Caco-2 (cell line): ENCODE results near the gene DAND5. TPM values are rescaled to one million over a fixed set of nuclear protein-coding genes. Genes with fewer than 3 reads are reported as not detected.

ENCODE experiments used
- BruUV-seq: library from RNA; stranded (reverse); fragments of 400-500 nt; replicated peaks from 2 replicates; lab custom pipeline; 2021; lab: Mats Ljungman, UMichigan
- CTCF ChIA-PET: fragments of 300-600 bp; sonication (Branson Sonifier 250); formaldehyde crosslinking; loops from one replicate; lab custom pipeline; 2022; ENCODE audit warnings: antibody characterized with exemption; lab: Charles Lee
- POLR2A ChIA-PET: fragments of 300-600 bp; sonication (Branson Sonifier 250); formaldehyde crosslinking; loops from one replicate; lab custom pipeline; 2022; ENCODE audit warnings: antibody characterized with exemption; lab: Charles Lee
- DNase-seq, 2 experiments: peaks; one replicate each; pipeline versions ENCODE4 v3.0.0 to v3.0.0-alpha.2; 2020 to 2022
- H3K27me3 ChIP-seq: replicated peaks from 2 replicates; pipeline ENCODE4 v1.6.0; 2011; ENCODE audit warnings: low read length; ENCODE audit not compliant: control insufficient read depth, insufficient read depth
- H3K36me3 ChIP-seq: 2 replicates; pipeline ENCODE4 v1.5.1; 2011; ENCODE audit warnings: low read length; ENCODE audit not compliant: control insufficient read depth, insufficient read depth
- H3K4me1 ChIP-seq: fragments of 250-450 bp; sonication (Bioruptor Pico); 2 replicates; pipeline ENCODE4 v1.5.1; 2020; ENCODE audit warnings: mild to moderate bottlenecking
- H3K4me3 ChIP-seq: 2 replicates; pipeline ENCODE4 v1.5.1; 2011; ENCODE audit warnings: low read depth, mild to moderate bottlenecking, control low read depth, low read length
- H3K9me3 ChIP-seq: fragments of 250-450 bp; sonication (Bioruptor Pico); 2 replicates; pipeline ENCODE4 v1.5.1; 2020; ENCODE audit warnings: mild to moderate bottlenecking, moderate library complexity
- H3K27ac Mint-ChIP-seq: one replicate; pipeline ENCODE4 v1.8.0; 2022; ENCODE audit warnings: mixed read lengths; ENCODE audit not compliant: unreplicated experiment
- H3K27me3 Mint-ChIP-seq: one replicate; pipeline ENCODE4 v1.8.0; 2022; ENCODE audit warnings: mixed read lengths; ENCODE audit not compliant: insufficient read depth, unreplicated experiment
- H3K36me3 Mint-ChIP-seq: one replicate; pipeline ENCODE4 v1.8.0; 2022; ENCODE audit warnings: mild to moderate bottlenecking, mixed read lengths; ENCODE audit not compliant: insufficient read depth, unreplicated experiment
- H3K4me1 Mint-ChIP-seq: one replicate; pipeline ENCODE4 v1.8.0; 2022; ENCODE audit warnings: low read depth, mixed read lengths; ENCODE audit not compliant: unreplicated experiment
- H3K4me3 Mint-ChIP-seq: one replicate; pipeline ENCODE4 v1.8.0; 2022; ENCODE audit warnings: mild to moderate bottlenecking, moderate library complexity, mixed read lengths; ENCODE audit not compliant: unreplicated experiment
- H3K9me3 Mint-ChIP-seq: one replicate; pipeline ENCODE4 v1.8.0; 2022; ENCODE audit warnings: mixed read lengths; ENCODE audit not compliant: unreplicated experiment
- CTCF ChIP-seq, 2 experiments: fragments of 200-600 bp in 1 of 2; IDR thresholded peaks; 1 replicate in 1 of 2; 2 replicates in 1 of 2; pipeline versions ENCODE4 v1.5.1 to v1.8.0; 2011 to 2022; ENCODE audit warnings: antibody characterized with exemption in 1 of 2, control low read depth in 1 of 2, inconsistent platforms in 1 of 2, low read depth in 1 of 2, low read length in 1 of 2, mild to moderate bottlenecking in 1 of 2, moderate library complexity in 1 of 2; ENCODE audit not compliant: insufficient read depth in 1 of 2, severe bottlenecking in 1 of 2, unreplicated experiment in 1 of 2
- intact Hi-C: fragments of 100-400 bp; cut with micrococcal nuclease; formaldehyde crosslinking; loops from one replicate; pipeline ENCODE4 v1.10.0; 2022; ENCODE audit not compliant: unreplicated experiment
- total RNA-seq: library from RNA; stranded (reverse); gene quantifications from 2 replicates; pipeline ENCODE4 v1.2.3, GENCODE V29; 2022

Gene DAND5
- total RNA-seq, 1 experiment from 2014 or later: not detected

DNA sequence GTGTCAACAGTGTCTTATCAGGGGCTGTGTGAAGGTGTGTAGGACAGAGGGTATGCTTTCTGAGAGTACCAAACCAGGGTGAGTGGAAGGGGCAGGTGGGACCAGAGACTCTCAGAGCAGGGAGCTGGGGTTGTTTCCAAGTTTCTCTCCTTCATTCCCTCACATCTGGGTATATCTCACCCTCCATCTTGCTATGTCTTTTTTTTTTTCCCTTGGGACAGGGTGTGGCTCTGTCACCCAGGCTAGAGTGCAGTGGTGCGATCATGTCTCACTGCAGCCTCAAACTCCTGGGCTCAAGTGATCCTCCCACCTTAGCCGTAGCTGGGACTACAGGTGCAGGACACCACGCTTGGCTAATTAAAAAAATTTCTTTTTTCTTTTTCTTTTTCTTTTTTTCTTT, 10.6 kb downstream of the DAND5 start:
- Mint-ChIP-seq H3K4me3 (no peak overlapping the region), H3K27ac (no peak overlapping the region), H3K9me3 (no peaks in the 10 kb centered on the region), H3K27me3 (no peaks in the 10 kb centered on the region), H3K36me3 (no peaks in the 10 kb centered on the region), H3K4me1 (peaks cover 7% of the 10 kb centered on the region)
- no peak for DNase-seq
- Histone ChIP-seq H3K4me3 (no peak overlapping the region), H3K9me3 (no peaks in the 10 kb centered on the region; the same call in 1 of the 2 replicates), H3K36me3 (no peaks in the 10 kb centered on the region), H3K27me3 (no peaks in the 10 kb centered on the region), H3K4me1 (peaks cover 1% of the 10 kb centered on the region; the same call in 1 of the 2 replicates)
- ChIA-PET CTCF (interaction anchor here (0.6 to 4.5 kb wide), 3 partner anchors 80 to 298 kb away, joined by 5 to 84 read pairs (median 64); no protein-coding TSS in a partner anchor), POLR2A (no interaction called here)
- TF ChIP-seq CTCF (IDR thresholded peaks at IDR 0.05; ENCODE audit: insufficient read depth in 1 of 2, low read depth in 1 of 2, low read length in 1 of 2, severe bottlenecking in 1 of 2, unreplicated experiment in 1 of 2): no peak
- BruUV-seq: no TSS peak
- intact Hi-C loops: no loop called here

GRCh38 chr19:12982648-12983047, 13.3 kb downstream of the DAND5 start:
- ChIA-PET CTCF (interaction anchor here (0.7 kb wide), 1 partner anchor 135 kb away, joined by 4 read pairs; no protein-coding TSS in a partner anchor), POLR2A (no interaction called here)
- intact Hi-C loops: no loop called here
- Histone ChIP-seq H3K4me1 (peaks cover 3% of the 10 kb centered on the region; the same call in 1 of the 2 replicates), H3K36me3 (no peaks in the 10 kb centered on the region), H3K27me3 (no peaks in the 10 kb centered on the region), H3K4me3 (no peak overlapping the region), H3K9me3 (no peaks in the 10 kb centered on the region; the same call in 1 of the 2 replicates)
- Mint-ChIP-seq H3K4me1 (peaks cover 4% of the 10 kb centered on the region), H3K9me3 (no peaks in the 10 kb centered on the region), H3K27ac (no peak overlapping the region), H3K27me3 (peaks cover 2% of the 10 kb centered on the region), H3K36me3 (no peaks in the 10 kb centered on the region), H3K4me3 (no peak overlapping the region)
- no peak for TF ChIP-seq CTCF (IDR thresholded peaks at IDR 0.05; ENCODE audit: insufficient read depth in 1 of 2, low read depth in 1 of 2, low read length in 1 of 2, severe bottlenecking in 1 of 2, unreplicated experiment in 1 of 2)
- no TSS peak for BruUV-seq
- DNase-seq: no peak

DNA sequence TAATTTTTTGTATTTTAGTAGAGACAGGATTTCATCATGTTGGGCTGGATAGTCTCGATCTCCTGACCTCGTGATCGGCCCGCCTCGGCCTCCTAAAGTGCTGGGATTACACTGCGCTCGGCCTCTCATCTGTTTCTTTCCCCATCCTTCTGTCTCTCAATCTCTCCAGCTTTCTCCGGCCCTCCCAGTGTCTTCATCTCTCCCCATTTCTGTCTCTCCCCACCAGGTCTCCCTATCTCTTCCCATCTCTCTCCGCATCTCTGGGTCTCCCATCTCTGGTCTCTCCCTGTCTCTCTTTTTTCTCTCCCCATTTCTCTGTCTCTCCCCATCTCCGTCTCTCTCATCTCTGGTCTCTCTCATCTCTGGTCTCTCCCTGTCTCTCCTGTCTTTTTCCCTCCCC, 13.7 kb downstream of the DAND5 start:
- Mint-ChIP-seq H3K36me3 (no peaks in the 10 kb centered on the region), H3K9me3 (no peaks in the 10 kb centered on the region), H3K27ac (no peak overlapping the region), H3K4me1 (no peaks in the 10 kb centered on the region), H3K27me3 (peaks cover 2% of the 10 kb centered on the region), H3K4me3 (no peak overlapping the region)
- Histone ChIP-seq H3K4me3 (no peak overlapping the region), H3K27me3 (no peaks in the 10 kb centered on the region), H3K4me1 (peaks cover 3% of the 10 kb centered on the region; the same call in 1 of the 2 replicates), H3K9me3 (no peaks in the 10 kb centered on the region; the same call in 1 of the 2 replicates), H3K36me3 (no peaks in the 10 kb centered on the region)
- no TSS peak for BruUV-seq
- no peak for DNase-seq
- intact Hi-C loops: no loop called here
- POLR2A ChIA-PET: no interaction called here
- CTCF ChIA-PET: interaction anchor here (0.7 kb wide), 1 partner anchor 135 kb away, joined by 4 read pairs; no protein-coding TSS in a partner anchor
- no peak for TF ChIP-seq CTCF (IDR thresholded peaks at IDR 0.05; ENCODE audit: insufficient read depth in 1 of 2, low read depth in 1 of 2, low read length in 1 of 2, severe bottlenecking in 1 of 2, unreplicated experiment in 1 of 2)
